Ishikawa (cell line): ENCODE data around the gene TPRG1L.

Experiments
- CREB1 ChIP-seq: IDR thresholded peaks from 2 replicates; pipeline ENCODE4 v1.6.1; 2012; ENCODE audit warnings: low read depth
- EP300 ChIP-seq: IDR thresholded peaks from 2 replicates; pipeline ENCODE4 v1.6.1; 2012; ENCODE audit warnings: borderline replicate concordance
- REST ChIP-seq: IDR thresholded peaks from 2 replicates; pipeline ENCODE4 v1.6.1; 2012; ENCODE audit warnings: low read depth, mild to moderate bottlenecking
- TEAD4 ChIP-seq: IDR thresholded peaks from 2 replicates; pipeline ENCODE4 v1.6.1; 2012
- YY1 ChIP-seq: IDR thresholded peaks from 2 replicates; pipeline ENCODE4 v1.6.1; 2012; ENCODE audit warnings: low read depth

- TF ChIP-seq REST (no peak), EP300 (no peak), CREB1 (no peak), TEAD4 (no peak), YY1 (no peak)
These were observed 45.2 kb upstream of the TPRG1L start for GRCh38 chr1:3579626-3580025.
